Cardiac muscle cell (in vitro differentiated cells and primary cell): ENCODE results near the gene PACS2. TPM values are rescaled to one million over a fixed set of nuclear protein-coding genes. Genes with fewer than 3 reads are reported as not detected.
"Not testable (repeated sequence)": the region's sequence is repeated elsewhere in the genome, so short reads cannot be mapped to it uniquely, and the experiment has no call there.

ENCODE experiments used
- DNase-seq, 2 donors: peaks; one replicate each; pipeline versions ENCODE4 v3.0.0 to v3.0.0-alpha.2; 2010 to 2017; ENCODE audit warnings: low read depth in 1 of 2, low spot score in 1 of 2
- H3K27ac ChIP-seq: fragments of 200-600 bp; sonication (generic); 2 replicates; pipeline ENCODE4 v1.5.1; 2016
- H3K27me3 ChIP-seq: fragments of 200-600 bp; sonication (generic); 2 replicates; pipeline ENCODE4 v1.6.0; 2016; ENCODE audit warnings: control low read depth
- H3K36me3 ChIP-seq: fragments of 200-600 bp; sonication (generic); 2 replicates; pipeline ENCODE4 v1.5.1; 2016; ENCODE audit warnings: control low read depth
- H3K4me1 ChIP-seq: fragments of 200-600 bp; sonication (generic); 2 replicates; pipeline ENCODE4 v1.8.1; 2017; ENCODE audit warnings: low read depth, mild to moderate bottlenecking, mixed run types
- H3K4me3 ChIP-seq: fragments of 200-600 bp; sonication (generic); 2 replicates; pipeline ENCODE4 v1.5.1; 2016; ENCODE audit warnings: mild to moderate bottlenecking
- H3K9me3 ChIP-seq: fragments of 200-600 bp; sonication (generic); 2 replicates; pipeline ENCODE4 v1.5.1; 2017; ENCODE audit warnings: low read depth, mild to moderate bottlenecking, control low read depth
- polyA plus RNA-seq: library from polyadenylated mRNA; unstranded; fragments of >200 nt; fragmentation: Nextera tagmentation; extraction: Ambion mirVana; gene quantifications from 2 replicates; pipeline ENCODE4 v1.2.1, GENCODE V29; 2016
- total RNA-seq: library from RNA; depleted of rRNA; stranded (reverse); fragments of >200 nt; gene quantifications from 2 replicates; pipeline ENCODE4 v1.2.3, GENCODE V29; 2016
- TF ChIP-seq, protein P1 (sequence below): IDR thresholded peaks from 2 replicates; pipeline ENCODE4 v1.5.1; 2012; ENCODE audit warnings: low read depth, mild to moderate bottlenecking, low read length

Gene PACS2
- total and polyA plus RNA-seq, 2 experiments from 2014 or later = 66.1 to 144 TPM

DNA sequence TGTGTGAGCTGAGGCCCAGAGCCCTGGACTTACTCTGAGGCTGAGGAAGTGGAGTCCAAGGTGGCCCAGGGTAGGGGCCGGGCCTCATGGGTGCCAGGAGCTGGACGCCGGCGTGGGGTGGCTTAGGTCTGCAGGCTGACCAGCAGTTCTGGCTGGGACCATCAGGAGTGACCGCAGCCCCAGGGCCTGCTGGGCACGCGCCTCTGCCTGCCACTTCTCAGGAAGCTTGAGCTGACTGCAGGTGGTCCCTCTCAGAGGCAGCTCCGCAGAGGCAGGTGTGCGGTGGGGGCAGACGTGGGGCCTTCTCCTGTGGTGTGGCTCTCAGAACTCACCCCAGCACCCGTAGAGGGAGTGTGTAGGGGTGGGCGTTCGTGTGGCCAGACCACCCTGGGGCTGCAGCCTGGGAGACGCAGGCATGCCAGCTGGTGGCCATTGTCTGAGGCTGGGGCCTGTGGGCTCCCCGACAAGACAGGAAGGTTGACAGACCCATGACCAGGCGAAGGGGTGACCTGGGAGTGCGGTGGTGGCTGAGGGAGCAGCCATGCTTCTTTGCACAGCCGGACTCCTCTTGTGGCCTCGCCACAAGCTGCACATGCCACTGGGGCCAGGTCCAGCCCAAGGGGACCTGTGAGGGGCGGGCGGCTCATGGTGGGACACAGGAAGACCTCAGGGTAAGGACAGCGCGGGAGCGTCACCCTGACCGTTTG, 43.7 kb downstream of the PACS2 start:
- no peaks in the 10 kb centered on the region for H3K4me1 ChIP-seq
- H3K27me3 ChIP-seq = no peaks in the 10 kb centered on the region
- H3K4me3 ChIP-seq = no peak overlapping the region
- no peak for DNase-seq
- peaks cover 5% of the 10 kb centered on the region for H3K36me3 ChIP-seq
- H3K27ac ChIP-seq = no peak overlapping the region
- TF ChIP-seq, protein P1, sequence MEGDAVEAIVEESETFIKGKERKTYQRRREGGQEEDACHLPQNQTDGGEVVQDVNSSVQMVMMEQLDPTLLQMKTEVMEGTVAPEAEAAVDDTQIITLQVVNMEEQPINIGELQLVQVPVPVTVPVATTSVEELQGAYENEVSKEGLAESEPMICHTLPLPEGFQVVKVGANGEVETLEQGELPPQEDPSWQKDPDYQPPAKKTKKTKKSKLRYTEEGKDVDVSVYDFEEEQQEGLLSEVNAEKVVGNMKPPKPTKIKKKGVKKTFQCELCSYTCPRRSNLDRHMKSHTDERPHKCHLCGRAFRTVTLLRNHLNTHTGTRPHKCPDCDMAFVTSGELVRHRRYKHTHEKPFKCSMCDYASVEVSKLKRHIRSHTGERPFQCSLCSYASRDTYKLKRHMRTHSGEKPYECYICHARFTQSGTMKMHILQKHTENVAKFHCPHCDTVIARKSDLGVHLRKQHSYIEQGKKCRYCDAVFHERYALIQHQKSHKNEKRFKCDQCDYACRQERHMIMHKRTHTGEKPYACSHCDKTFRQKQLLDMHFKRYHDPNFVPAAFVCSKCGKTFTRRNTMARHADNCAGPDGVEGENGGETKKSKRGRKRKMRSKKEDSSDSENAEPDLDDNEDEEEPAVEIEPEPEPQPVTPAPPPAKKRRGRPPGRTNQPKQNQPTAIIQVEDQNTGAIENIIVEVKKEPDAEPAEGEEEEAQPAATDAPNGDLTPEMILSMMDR = no peak
- no peaks in the 10 kb centered on the region for H3K9me3 ChIP-seq

DNA sequence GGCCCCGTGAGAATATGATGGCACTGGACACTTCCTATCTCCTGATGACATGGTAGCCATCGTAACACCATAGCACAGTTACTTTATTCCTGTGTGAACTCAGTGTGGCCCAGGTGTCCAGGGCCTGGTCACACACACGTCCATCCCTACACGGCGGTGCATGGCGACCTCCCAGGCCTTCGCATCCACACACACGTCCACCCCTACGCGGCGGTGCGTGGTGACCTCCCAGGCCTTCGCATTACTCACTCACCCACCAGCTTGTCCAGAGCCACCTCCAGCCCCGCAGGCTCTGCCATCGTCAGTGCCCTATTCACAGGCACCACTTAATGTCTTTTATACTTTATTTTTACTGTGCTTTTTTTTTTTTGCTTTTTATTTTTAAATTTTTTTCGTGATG, 44.4 kb downstream of the PACS2 start:
- H3K27me3 ChIP-seq = no peaks in the 10 kb centered on the region
- TF ChIP-seq, protein P1 = no peak

DNA sequence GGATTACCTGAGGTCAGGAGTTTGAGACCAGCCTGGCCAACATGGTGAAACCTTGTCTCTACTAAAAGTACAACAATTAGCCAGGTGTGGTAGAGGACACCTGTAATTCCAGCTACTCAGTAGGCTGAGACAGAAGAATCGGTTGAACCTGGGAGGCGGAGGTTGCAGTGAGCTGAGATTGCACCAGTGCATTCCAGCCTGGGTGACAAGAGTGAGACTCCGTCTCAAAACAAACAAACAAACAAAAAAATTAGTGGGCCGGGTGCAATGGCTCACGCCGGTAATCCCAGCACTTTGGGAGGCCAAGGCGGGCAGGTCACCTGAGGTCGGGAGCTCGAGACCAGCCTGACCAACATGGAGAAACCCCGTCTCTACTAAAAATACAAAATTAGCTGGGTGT, 46.9 kb downstream of the PACS2 start:
- not testable (repeated sequence) for H3K9me3 ChIP-seq, H3K36me3 ChIP-seq, H3K27ac ChIP-seq, DNase-seq, H3K27me3 ChIP-seq, H3K4me3 ChIP-seq, H3K4me1 ChIP-seq

More for the DNA sequence above, 44.4 kb downstream of the PACS2 start:
- no peak for DNase-seq
- H3K9me3 ChIP-seq = no peaks in the 10 kb centered on the region
- H3K27ac ChIP-seq = no peak overlapping the region
- no peak overlapping the region for H3K4me3 ChIP-seq
- peaks cover 5% of the 10 kb centered on the region for H3K36me3 ChIP-seq
- no peaks in the 10 kb centered on the region for H3K4me1 ChIP-seq

DNA sequence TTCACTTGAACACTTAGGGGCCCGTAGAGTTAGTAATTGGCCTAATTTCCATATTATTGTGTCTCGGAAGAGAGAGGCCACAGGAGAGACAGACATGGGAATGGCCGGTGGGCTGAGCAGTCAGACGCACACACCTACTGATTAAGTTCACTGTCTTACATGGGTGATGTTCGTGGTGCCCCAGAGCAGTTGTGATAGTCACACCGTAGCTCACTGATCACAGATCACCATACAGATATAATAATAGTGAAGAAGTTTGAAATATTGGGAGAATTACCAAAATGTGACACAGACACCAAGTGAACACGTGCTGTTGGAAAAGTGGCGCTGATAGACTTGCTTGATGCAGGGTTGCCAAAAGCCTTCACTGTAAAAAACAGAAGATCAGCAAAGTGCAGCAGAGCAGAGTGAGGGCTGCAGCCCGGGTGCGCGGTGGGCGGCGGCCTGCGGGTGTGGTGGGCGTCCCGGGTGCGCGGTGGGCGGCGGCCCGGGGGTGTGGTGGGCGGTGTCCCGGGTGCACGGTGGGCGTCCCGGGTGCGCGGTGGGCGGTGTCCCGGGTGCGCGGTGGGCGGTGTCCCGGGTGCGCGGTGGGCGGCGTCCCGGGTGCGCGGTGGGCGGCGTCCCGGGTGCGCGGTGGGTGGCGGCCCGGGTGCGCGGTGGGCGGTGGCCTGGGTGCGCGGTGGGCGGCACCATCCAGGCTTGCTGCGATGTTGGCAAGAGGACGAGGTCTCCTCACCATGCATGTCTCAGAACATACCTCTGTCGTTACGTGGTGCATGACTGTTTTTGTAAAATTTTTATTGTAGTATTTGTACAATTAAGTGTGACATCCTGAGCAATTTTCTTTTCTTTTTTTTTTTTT, 49.5 kb downstream of the PACS2 start:
- DNase-seq = peak in 1 of 2 donors; percentile 61
- H3K27ac ChIP-seq = no peak overlapping the region
- TF ChIP-seq, protein P1 = no peak
- peaks cover 5% of the 10 kb centered on the region for H3K36me3 ChIP-seq
- H3K4me1 ChIP-seq = no peaks in the 10 kb centered on the region
- H3K9me3 ChIP-seq = no peaks in the 10 kb centered on the region
- no peak overlapping the region for H3K4me3 ChIP-seq
- H3K27me3 ChIP-seq = no peaks in the 10 kb centered on the region

DNA sequence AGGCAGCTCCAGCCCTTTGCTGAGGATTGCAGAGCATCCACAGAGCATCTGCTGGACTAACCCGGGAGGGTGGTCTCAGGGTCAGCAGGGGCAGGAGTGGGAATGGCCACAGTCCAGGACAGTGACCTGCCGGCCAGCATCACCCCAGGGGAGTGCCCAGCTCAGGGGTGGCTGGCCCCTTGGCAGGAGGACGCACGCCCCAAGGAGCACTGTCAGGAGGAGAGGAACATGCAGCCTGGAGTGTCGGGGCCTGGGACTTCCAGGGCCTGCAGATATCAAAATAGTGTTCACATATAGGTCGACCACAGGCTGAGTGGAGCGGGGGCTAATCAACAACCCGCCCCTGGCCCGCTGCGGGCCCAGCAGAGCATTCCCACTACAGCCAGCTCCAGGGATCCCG, 50.6 kb downstream of the PACS2 start:
- Histone ChIP-seq H3K27ac (no peak overlapping the region), H3K9me3 (no peaks in the 10 kb centered on the region), H3K4me3 (no peak overlapping the region)

More for the DNA sequence above, 50.6 kb downstream of the PACS2 start:
- Histone ChIP-seq H3K36me3 (peaks cover 5% of the 10 kb centered on the region), H3K27me3 (no peaks in the 10 kb centered on the region), H3K4me1 (no peaks in the 10 kb centered on the region)
- TF ChIP-seq, protein P1 = no peak
- no peak for DNase-seq
